Activated CD4-positive, alpha-beta T cell treated with anti-CD3 and anti-CD28 coated beads for 48 hours (primary cell): ENCODE measurements around the gene DALRD3.

ENCODE experiments used
- DNase-seq: peaks from one replicate; pipeline ENCODE4 v3.0.0-alpha.2; 2020

DALRD3 gene

GRCh38 chr3:49004352-49005302 is 13.8 kb downstream of the DALRD3 start:
- DNase-seq = peak; percentile 37

- no peak for DNase-seq
These were observed 17.2 kb downstream of the DALRD3 start for GRCh38 chr3:49001155-49001554.

- no peak for DNase-seq
These were observed 19.1 kb downstream of the DALRD3 start for GRCh38 chr3:48999085-48999858.

GRCh38 chr3:48997714-48998637 is 20.4 kb downstream of the DALRD3 start:
- no peak for DNase-seq

- DNase-seq = no peak
These were observed 21.2 kb downstream of the DALRD3 start for GRCh38 chr3:48997102-48997635.

- no peak for DNase-seq
These were observed 21.7 kb downstream of the DALRD3 start for GRCh38 chr3:48996640-48997039.

GRCh38 chr3:48993834-48994233 is 24.5 kb downstream of the DALRD3 start:
- no peak for DNase-seq

GRCh38 chr3:48991851-48992545 is 26.4 kb downstream of the DALRD3 start:
- DNase-seq = no peak

GRCh38 chr3:48990636-48991469 is 27.5 kb downstream of the DALRD3 start:
- DNase-seq = peak; percentile 37

GRCh38 chr3:48989796-48990635 is 28.4 kb downstream of the DALRD3 start, which contains the start of gene P4HTM:
P4HTM (plus strand) TSS chr3:48990241; CDS start chr3:48990257, 16 bp downstream.
- DNase-seq = peak; percentile 86

GRCh38 chr3:48989126-48989795 is 29.1 kb downstream of the DALRD3 start:
- no peak for DNase-seq

GRCh38 chr3:48985831-48986376 is 32.5 kb downstream of the DALRD3 start:
- no peak for DNase-seq

- no peak for DNase-seq
These were observed 33.7 kb downstream of the DALRD3 start for GRCh38 chr3:48984663-48985062.

GRCh38 chr3:48983096-48983495 is 35.3 kb downstream of the DALRD3 start:
- no peak for DNase-seq

GRCh38 chr3:48982686-48983085 is 35.7 kb downstream of the DALRD3 start:
- no peak for DNase-seq

- DNase-seq = no peak
These were observed 36.4 kb downstream of the DALRD3 start for GRCh38 chr3:48982016-48982415.

GRCh38 chr3:48980295-48980694 is 38.1 kb downstream of the DALRD3 start:
- DNase-seq = no peak

GRCh38 chr3:48979451-48979850 is 38.9 kb downstream of the DALRD3 start:
- no peak for DNase-seq
